HEK293 (cell line): ENCODE data around the gene POP7.

Source experiments
- HOXA7 ChIP-seq: sonication (generic); formaldehyde crosslinking; IDR thresholded peaks from 2 replicates; pipeline ENCODE4 v1.8.1; 2022; ENCODE audit warnings: missing genetic modification reagents, borderline replicate concordance
- KLF1 ChIP-seq: fragments of 450-650 bp; formaldehyde crosslinking; IDR thresholded peaks from 2 replicates; pipeline ENCODE4 v1.5.1; 2016; ENCODE audit warnings: missing biosample characterization, missing genetic modification characterization
- KLF16 ChIP-seq: fragments of 450-650 bp; formaldehyde crosslinking; IDR thresholded peaks from 2 replicates; pipeline ENCODE4 v1.5.1; 2017; ENCODE audit warnings: missing biosample characterization, missing genetic modification characterization
- SCRT2 ChIP-seq: fragments of 450-650 bp; formaldehyde crosslinking; IDR thresholded peaks from 2 replicates; pipeline ENCODE4 v1.5.1; 2016; ENCODE audit warnings: missing biosample characterization, missing genetic modification characterization
- ZBTB1 ChIP-seq: fragments of 450-650 bp; formaldehyde crosslinking; IDR thresholded peaks from 2 replicates; pipeline ENCODE4 v1.5.1; 2016; ENCODE audit warnings: missing biosample characterization, missing genetic modification characterization
- ZBTB17 ChIP-seq: fragments of 450-650 bp; formaldehyde crosslinking; IDR thresholded peaks from 2 replicates; pipeline ENCODE4 v1.5.1; 2016; ENCODE audit warnings: missing biosample characterization, missing genetic modification characterization
- ZBTB48 ChIP-seq: fragments of 450-650 bp; formaldehyde crosslinking; IDR thresholded peaks from 2 replicates; pipeline ENCODE4 v1.5.1; 2016; ENCODE audit warnings: missing biosample characterization, missing genetic modification characterization
- ZBTB7A ChIP-seq: fragments of 450-650 bp; formaldehyde crosslinking; IDR thresholded peaks from 2 replicates; pipeline ENCODE4 v1.5.1; 2016; ENCODE audit warnings: low read depth, missing biosample characterization, missing genetic modification characterization
- ZFP69B ChIP-seq: fragments of 450-650 bp; formaldehyde crosslinking; IDR thresholded peaks from 2 replicates; pipeline ENCODE4 v1.5.1; 2016; ENCODE audit warnings: missing biosample characterization, missing genetic modification characterization
- ZNF112 ChIP-seq: fragments of 450-650 bp; formaldehyde crosslinking; IDR thresholded peaks from 2 replicates; pipeline ENCODE4 v1.5.0; 2017; ENCODE audit warnings: missing biosample characterization, missing genetic modification characterization
- ZNF121 ChIP-seq: fragments of 450-650 bp; formaldehyde crosslinking; IDR thresholded peaks from 2 replicates; pipeline ENCODE4 v1.5.1; 2016; ENCODE audit warnings: missing biosample characterization, missing genetic modification characterization
- ZNF174 ChIP-seq: fragments of 450-650 bp; formaldehyde crosslinking; IDR thresholded peaks from 2 replicates; pipeline ENCODE4 v1.5.0; 2017; ENCODE audit warnings: missing biosample characterization, mild to moderate bottlenecking, missing genetic modification characterization
- ZNF23 ChIP-seq: fragments of 450-650 bp; formaldehyde crosslinking; IDR thresholded peaks from 2 replicates; pipeline ENCODE4 v1.5.1; 2016; ENCODE audit warnings: missing biosample characterization, missing genetic modification characterization, borderline replicate concordance
- ZNF239 ChIP-seq: fragments of 450-650 bp; formaldehyde crosslinking; IDR thresholded peaks from 2 replicates; pipeline ENCODE4 v1.5.1; 2016; ENCODE audit warnings: missing biosample characterization, missing genetic modification characterization
- ZNF292 ChIP-seq: fragments of 450-650 bp; formaldehyde crosslinking; IDR thresholded peaks from 2 replicates; pipeline ENCODE4 v1.5.1; 2016; ENCODE audit warnings: low read depth, missing biosample characterization, missing genetic modification characterization, borderline replicate concordance
- ZNF335 ChIP-seq: fragments of 450-650 bp; formaldehyde crosslinking; conservative IDR thresholded peaks from 2 replicates; pipeline ENCODE4 v1.5.1; 2016; ENCODE audit warnings: missing biosample characterization, missing genetic modification characterization
- ZNF341 ChIP-seq: fragments of 450-650 bp; formaldehyde crosslinking; IDR thresholded peaks from 2 replicates; pipeline ENCODE4; 2016; ENCODE audit warnings: low read depth, missing biosample characterization, missing genetic modification characterization
- ZNF423 ChIP-seq: fragments of 450-650 bp; formaldehyde crosslinking; IDR thresholded peaks from 2 replicates; pipeline ENCODE4 v1.5.1; 2016; ENCODE audit warnings: missing biosample characterization, missing genetic modification characterization
- ZNF473 ChIP-seq: fragments of 450-650 bp; formaldehyde crosslinking; IDR thresholded peaks from 2 replicates; pipeline ENCODE4 v1.5.1; 2017; ENCODE audit warnings: missing biosample characterization, missing genetic modification characterization
- ZNF48 ChIP-seq: fragments of 450-650 bp; formaldehyde crosslinking; IDR thresholded peaks from 2 replicates; pipeline ENCODE4 v1.5.1; 2016; ENCODE audit warnings: missing biosample characterization, missing genetic modification characterization
- ZNF501 ChIP-seq: fragments of 450-650 bp; formaldehyde crosslinking; IDR thresholded peaks from 2 replicates; pipeline ENCODE4 v1.5.1; 2016; ENCODE audit warnings: missing biosample characterization, missing genetic modification characterization
- ZNF560 ChIP-seq: fragments of 450-650 bp; formaldehyde crosslinking; IDR thresholded peaks from 2 replicates; pipeline ENCODE4 v1.5.1; 2017; ENCODE audit warnings: missing biosample characterization, missing genetic modification characterization, borderline replicate concordance
- ZNF596 ChIP-seq: fragments of 450-650 bp; IDR thresholded peaks from 2 replicates; pipeline ENCODE4 v1.5.0; 2018; ENCODE audit warnings: missing biosample characterization, mild to moderate bottlenecking, missing genetic modification characterization, moderate library complexity
- ZNF76 ChIP-seq: fragments of 450-650 bp; formaldehyde crosslinking; IDR thresholded peaks from 2 replicates; pipeline ENCODE4; 2016; ENCODE audit warnings: low read depth, missing biosample characterization, missing genetic modification characterization, borderline replicate concordance
- ZNF830 ChIP-seq: fragments of 450-650 bp; IDR thresholded peaks from 2 replicates; pipeline ENCODE4 v1.5.0; 2018; ENCODE audit warnings: missing biosample characterization, missing genetic modification characterization, low read depth, mild to moderate bottlenecking, moderate library complexity
- ZNF837 ChIP-seq: fragments of 450-650 bp; formaldehyde crosslinking; IDR thresholded peaks from 2 replicates; pipeline ENCODE4 v1.5.1; 2016; ENCODE audit warnings: missing biosample characterization, missing genetic modification characterization
- ZNF843 ChIP-seq: fragments of 450-650 bp; formaldehyde crosslinking; IDR thresholded peaks from 2 replicates; pipeline ENCODE4 v1.5.1; 2016; ENCODE audit warnings: missing biosample characterization, missing genetic modification characterization
- ZXDB ChIP-seq: fragments of 450-650 bp; formaldehyde crosslinking; IDR thresholded peaks from 2 replicates; pipeline ENCODE4 v1.5.1; 2016; ENCODE audit warnings: missing biosample characterization, missing genetic modification characterization
- TF ChIP-seq, protein P1 (sequence below): fragments of 450-650 bp; formaldehyde crosslinking; IDR thresholded peaks from 2 replicates; pipeline ENCODE4 v1.5.1; 2016; ENCODE audit warnings: missing biosample characterization, missing genetic modification characterization
- TF ChIP-seq, protein P2 (sequence below): fragments of 450-650 bp; formaldehyde crosslinking; IDR thresholded peaks from 2 replicates; pipeline ENCODE4 v1.5.1; 2016; ENCODE audit warnings: missing biosample characterization, missing genetic modification characterization
- TF ChIP-seq, protein P3 (sequence below): fragments of 450-650 bp; formaldehyde crosslinking; IDR thresholded peaks from 2 replicates; pipeline ENCODE4 v1.5.1; 2017; ENCODE audit warnings: missing biosample characterization, missing genetic modification characterization
- TF ChIP-seq, protein P4 (sequence below): fragments of 450-650 bp; formaldehyde crosslinking; IDR thresholded peaks from 2 replicates; pipeline ENCODE4 v1.5.1; 2016; ENCODE audit warnings: missing biosample characterization, missing genetic modification characterization, low read depth
- TF ChIP-seq, protein P5 (sequence below): fragments of 450-650 bp; formaldehyde crosslinking; IDR thresholded peaks from 2 replicates; pipeline ENCODE4 v1.5.1; 2017; ENCODE audit warnings: missing biosample characterization, missing genetic modification characterization

Gene POP7

DNA sequence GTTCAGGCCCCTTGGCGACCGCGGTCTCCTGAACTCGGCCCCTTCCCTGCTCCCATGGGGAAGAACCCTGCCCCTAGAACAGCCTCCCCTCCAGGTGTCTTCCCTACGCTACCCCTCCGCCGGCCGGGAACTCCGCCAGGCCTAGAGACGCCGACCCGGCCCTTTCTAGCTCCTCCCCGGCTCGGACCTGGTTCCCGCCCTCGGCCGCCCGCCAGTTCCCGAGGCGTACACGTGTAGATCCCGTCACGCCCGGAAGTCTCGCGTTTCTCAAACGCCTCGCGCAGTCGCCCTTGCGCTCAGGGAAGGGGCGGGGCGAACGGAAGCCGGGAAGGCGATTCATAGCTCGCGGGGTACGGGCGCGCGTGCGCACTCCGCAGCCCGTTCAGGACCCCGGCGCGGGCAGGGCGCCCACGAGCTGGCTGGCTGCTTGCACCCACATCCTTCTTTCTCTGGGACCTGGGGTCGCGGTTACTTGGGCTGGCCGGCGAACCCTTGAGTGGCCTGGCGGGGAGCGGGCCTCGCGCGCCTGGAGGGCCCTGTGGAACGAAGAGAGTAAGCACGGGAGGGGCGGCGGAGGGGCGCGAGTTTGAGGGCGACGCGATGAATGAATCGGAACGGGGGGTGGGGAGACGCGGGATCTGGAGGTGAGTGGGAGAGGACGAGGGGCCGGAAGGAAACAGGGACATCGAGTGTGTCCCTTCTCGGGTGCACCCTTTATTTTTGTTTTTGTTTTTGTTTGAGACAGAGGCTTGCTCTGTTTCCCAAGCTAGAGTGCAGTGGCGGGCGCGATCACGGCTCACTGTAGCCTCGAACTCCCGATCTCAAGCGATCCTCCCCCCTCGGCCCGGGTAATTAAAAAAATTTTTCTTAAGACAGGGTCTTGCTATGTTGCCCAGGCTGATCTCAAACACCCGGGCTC lies at the start of gene POP7 (continued):
- TF ChIP-seq, protein P1, sequence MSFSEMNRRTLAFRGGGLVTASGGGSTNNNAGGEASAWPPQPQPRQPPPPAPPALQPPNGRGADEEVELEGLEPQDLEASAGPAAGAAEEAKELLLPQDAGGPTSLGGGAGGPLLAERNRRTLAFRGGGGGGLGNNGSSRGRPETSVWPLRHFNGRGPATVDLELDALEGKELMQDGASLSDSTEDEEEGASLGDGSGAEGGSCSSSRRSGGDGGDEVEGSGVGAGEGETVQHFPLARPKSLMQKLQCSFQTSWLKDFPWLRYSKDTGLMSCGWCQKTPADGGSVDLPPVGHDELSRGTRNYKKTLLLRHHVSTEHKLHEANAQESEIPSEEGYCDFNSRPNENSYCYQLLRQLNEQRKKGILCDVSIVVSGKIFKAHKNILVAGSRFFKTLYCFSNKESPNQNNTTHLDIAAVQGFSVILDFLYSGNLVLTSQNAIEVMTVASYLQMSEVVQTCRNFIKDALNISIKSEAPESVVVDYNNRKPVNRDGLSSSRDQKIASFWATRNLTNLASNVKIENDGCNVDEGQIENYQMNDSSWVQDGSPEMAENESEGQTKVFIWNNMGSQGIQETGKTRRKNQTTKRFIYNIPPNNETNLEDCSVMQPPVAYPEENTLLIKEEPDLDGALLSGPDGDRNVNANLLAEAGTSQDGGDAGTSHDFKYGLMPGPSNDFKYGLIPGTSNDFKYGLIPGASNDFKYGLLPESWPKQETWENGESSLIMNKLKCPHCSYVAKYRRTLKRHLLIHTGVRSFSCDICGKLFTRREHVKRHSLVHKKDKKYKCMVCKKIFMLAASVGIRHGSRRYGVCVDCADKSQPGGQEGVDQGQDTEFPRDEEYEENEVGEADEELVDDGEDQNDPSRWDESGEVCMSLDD (tag by site-specific recombination), result peak; percentile 81
- TF ChIP-seq HOXA7 (CRISPR knock-in tag), result no peak
- no peak for TF ChIP-seq ZNF423 (tag by site-specific recombination)
- no peak for TF ChIP-seq ZNF48 (tag by site-specific recombination)
- TF ChIP-seq SCRT2, result no peak
- TF ChIP-seq ZNF341 (tag by site-specific recombination), result peak; percentile 99
- TF ChIP-seq, protein P2, sequence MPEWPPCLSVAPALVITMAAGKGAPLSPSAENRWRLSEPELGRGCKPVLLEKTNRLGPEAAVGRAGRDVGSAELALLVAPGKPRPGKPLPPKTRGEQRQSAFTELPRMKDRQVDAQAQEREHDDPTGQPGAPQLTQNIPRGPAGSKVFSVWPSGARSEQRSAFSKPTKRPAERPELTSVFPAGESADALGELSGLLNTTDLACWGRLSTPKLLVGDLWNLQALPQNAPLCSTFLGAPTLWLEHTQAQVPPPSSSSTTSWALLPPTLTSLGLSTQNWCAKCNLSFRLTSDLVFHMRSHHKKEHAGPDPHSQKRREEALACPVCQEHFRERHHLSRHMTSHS (tag by site-specific recombination), result no peak
- peak; percentile 41; the same call in 1 of the 2 replicates for TF ChIP-seq ZBTB1 (tag by site-specific recombination)
- TF ChIP-seq ZBTB7A (tag by site-specific recombination), result peak; percentile 98
- TF ChIP-seq ZFP69B (tag by site-specific recombination), result no peak; the same call in 1 of the 2 replicates
- TF ChIP-seq ZNF837 (tag by site-specific recombination), result no peak
- TF ChIP-seq ZNF843, result no peak
- no peak for TF ChIP-seq ZNF473 (tag by site-specific recombination)
- TF ChIP-seq ZNF830, result no peak
- TF ChIP-seq ZNF239 (tag by site-specific recombination), result no peak
- no peak for TF ChIP-seq ZNF292 (tag by site-specific recombination)
- no peak for TF ChIP-seq ZNF560 (tag by site-specific recombination)
- TF ChIP-seq ZNF174 (tag by site-specific recombination), result no peak
- TF ChIP-seq ZNF335 (tag by site-specific recombination), result peak; percentile 42
- TF ChIP-seq ZBTB48 (tag by site-specific recombination), result peak; percentile 89
- no peak for TF ChIP-seq ZNF596 (tag by site-specific recombination)
- TF ChIP-seq, protein P3, sequence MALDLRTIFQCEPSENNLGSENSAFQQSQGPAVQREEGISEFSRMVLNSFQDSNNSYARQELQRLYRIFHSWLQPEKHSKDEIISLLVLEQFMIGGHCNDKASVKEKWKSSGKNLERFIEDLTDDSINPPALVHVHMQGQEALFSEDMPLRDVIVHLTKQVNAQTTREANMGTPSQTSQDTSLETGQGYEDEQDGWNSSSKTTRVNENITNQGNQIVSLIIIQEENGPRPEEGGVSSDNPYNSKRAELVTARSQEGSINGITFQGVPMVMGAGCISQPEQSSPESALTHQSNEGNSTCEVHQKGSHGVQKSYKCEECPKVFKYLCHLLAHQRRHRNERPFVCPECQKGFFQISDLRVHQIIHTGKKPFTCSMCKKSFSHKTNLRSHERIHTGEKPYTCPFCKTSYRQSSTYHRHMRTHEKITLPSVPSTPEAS (tag by site-specific recombination), result no peak
- TF ChIP-seq, protein P4, sequence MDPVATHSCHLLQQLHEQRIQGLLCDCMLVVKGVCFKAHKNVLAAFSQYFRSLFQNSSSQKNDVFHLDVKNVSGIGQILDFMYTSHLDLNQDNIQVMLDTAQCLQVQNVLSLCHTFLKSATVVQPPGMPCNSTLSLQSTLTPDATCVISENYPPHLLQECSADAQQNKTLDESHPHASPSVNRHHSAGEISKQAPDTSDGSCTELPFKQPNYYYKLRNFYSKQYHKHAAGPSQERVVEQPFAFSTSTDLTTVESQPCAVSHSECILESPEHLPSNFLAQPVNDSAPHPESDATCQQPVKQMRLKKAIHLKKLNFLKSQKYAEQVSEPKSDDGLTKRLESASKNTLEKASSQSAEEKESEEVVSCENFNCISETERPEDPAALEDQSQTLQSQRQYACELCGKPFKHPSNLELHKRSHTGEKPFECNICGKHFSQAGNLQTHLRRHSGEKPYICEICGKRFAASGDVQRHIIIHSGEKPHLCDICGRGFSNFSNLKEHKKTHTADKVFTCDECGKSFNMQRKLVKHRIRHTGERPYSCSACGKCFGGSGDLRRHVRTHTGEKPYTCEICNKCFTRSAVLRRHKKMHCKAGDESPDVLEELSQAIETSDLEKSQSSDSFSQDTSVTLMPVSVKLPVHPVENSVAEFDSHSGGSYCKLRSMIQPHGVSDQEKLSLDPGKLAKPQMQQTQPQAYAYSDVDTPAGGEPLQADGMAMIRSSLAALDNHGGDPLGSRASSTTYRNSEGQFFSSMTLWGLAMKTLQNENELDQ, result no peak
- TF ChIP-seq, protein P5, sequence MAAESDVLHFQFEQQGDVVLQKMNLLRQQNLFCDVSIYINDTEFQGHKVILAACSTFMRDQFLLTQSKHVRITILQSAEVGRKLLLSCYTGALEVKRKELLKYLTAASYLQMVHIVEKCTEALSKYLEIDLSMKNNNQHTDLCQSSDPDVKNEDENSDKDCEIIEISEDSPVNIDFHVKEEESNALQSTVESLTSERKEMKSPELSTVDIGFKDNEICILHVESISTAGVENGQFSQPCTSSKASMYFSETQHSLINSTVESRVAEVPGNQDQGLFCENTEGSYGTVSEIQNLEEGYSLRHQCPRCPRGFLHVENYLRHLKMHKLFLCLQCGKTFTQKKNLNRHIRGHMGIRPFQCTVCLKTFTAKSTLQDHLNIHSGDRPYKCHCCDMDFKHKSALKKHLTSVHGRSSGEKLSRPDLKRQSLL, result no peak
- peak; percentile 70; the same call in 1 of the 2 replicates for TF ChIP-seq ZNF501 (tag by site-specific recombination)
- TF ChIP-seq ZNF23 (tag by site-specific recombination), result no peak
- peak; percentile 30; the same call in 1 of the 2 replicates for TF ChIP-seq KLF16 (tag by site-specific recombination)
- no peak for TF ChIP-seq ZBTB17 (tag by site-specific recombination)
- TF ChIP-seq ZNF76 (tag by site-specific recombination), result peak; percentile 39
- no peak for TF ChIP-seq ZNF112 (tag by site-specific recombination)
- TF ChIP-seq KLF1 (tag by site-specific recombination), result no peak; the same call in 1 of the 2 replicates
- peak; percentile 98 for TF ChIP-seq ZNF121 (tag by site-specific recombination)
- TF ChIP-seq ZXDB (tag by site-specific recombination), result peak; percentile 83
